GM19328 (cell line): Measurements from ENCODE around the gene EEFSEC.

Source experiments
- ATAC-seq: cut with Tn5 transposase; IDR thresholded peaks from one replicate; pipeline ENCODE4 v1.9.1; 2021; ENCODE audit warnings: mild to moderate bottlenecking, moderate library complexity; ENCODE audit not compliant: unreplicated experiment

The EEFSEC gene

DNA sequence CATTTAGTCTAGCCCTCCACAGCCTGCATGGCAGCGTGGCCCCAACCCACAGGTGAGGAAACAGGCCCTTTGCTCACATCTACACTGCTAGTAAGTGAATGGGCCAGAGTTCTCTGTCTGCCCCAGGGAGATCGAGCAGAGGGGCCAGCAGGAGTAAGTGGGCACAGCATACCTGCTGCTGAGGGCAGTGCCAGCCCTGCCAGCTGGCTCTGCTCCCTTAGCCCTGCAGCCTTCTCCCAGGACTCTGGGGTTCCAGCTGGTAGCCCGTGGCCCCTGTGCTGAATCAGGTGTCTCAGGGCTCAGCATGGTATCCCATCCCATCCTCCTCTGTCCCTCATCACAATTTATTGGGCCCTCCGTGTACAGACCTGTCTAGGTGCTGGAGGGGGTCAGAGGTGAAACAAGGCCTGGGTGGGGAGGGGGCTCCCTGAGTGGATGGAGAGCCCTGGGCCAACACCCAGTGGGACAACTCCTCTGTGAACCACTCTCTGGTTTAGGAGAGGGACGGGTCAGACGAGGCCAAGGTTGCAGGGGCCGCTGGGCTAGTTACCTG, 211.6 kb downstream of the EEFSEC start:
- ATAC-seq = no peak

DNA sequence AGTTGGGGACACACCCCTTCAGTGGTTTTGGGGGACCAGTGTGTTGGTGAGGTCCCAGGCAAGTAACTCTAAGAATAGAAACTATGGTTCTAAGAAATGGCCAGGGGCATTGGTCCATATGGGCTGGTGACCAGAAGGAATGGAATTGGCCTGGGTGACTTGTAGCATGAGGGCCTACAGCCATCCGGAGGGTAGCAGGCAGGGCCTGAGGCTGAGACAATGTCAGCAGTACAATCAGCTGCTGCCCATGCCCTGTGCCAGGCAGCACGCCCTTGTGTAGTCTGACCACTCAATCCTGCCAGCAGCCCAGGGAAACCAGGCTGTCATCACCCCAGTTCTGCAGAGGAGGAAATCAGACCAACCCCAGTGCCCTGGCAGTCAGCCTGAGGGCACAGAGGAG, 212.9 kb downstream of the EEFSEC start:
- no peak for ATAC-seq

DNA sequence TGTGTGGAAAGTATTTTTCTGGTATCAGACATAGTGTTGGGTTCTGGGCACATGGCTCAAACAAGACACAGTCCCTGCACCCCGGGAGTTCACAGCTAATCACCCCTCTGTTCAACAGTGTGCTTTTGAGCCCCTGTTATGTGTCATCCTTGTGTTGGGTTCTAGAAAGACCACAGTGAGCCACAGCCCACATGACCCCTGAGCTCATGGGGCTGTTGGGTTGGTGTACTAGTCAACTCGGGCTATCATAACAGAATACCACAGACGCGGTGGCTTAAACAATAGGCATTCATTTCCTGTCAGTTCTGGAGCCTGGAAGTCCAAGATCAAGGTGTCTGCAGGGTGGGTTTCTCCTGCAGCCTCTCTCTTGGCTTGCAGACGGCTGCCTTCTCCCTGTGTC, 213.4 kb downstream of the EEFSEC start:
- ATAC-seq = no peak

DNA sequence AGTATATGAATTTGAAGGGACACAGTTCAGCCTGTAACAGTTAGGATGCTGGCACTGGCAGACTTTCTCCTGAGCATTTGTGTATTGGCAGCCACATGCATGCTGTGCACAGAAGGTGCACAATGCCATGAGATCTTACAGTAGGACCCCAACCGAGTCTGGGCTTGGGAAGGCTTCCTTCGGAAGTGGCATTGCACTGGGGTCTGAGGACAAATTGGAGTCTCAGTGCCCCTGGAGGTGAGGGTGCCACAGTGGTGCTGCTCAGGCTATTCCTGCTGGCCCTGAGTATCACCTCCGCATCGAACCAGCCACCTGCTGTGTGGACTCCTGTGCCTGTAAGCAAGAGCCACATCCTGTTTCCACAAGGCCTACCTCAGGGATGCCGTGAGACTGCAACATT, 213.9 kb downstream of the EEFSEC start:
- no peak for ATAC-seq

DNA sequence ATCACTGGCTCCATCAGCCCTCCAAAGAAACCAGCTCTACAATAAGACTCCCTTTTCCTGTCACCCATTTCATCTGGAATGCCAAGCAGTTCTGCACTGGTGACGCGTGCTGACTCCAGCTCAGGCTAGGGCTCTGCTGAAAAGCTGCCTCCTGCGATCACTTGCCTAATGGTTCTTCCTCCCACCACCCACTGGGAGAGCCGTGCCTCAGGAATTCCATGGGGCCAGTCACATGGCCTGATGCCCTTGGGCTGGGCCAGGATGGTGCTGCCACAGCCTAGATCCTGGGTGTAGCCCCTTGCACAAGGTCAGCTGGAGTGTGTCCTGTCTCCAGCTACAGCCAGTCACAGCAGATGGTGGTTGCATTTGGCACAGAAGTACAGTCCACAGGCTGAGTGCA, 214.5 kb downstream of the EEFSEC start:
- ATAC-seq = no peak

DNA sequence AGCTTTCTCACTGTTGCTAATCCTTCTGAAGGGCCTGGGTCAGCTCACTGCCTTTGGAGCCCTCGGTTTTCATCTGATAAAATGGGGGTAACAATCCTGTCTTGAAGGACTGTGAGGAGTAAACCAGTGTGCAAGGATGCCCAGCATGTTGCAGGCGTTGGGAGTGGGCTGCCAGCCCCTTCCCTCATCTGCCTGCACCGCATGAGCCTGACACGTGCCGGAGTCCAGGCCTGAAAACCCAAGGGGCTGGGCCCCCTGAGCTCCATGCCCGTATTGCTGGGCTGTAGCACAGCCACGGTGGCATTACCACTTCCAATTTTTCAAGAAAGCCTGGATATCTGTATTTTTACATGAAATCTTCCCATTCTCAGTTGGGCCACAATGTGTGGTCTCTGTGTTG, 215.3 kb downstream of the EEFSEC start:
- ATAC-seq = no peak

DNA sequence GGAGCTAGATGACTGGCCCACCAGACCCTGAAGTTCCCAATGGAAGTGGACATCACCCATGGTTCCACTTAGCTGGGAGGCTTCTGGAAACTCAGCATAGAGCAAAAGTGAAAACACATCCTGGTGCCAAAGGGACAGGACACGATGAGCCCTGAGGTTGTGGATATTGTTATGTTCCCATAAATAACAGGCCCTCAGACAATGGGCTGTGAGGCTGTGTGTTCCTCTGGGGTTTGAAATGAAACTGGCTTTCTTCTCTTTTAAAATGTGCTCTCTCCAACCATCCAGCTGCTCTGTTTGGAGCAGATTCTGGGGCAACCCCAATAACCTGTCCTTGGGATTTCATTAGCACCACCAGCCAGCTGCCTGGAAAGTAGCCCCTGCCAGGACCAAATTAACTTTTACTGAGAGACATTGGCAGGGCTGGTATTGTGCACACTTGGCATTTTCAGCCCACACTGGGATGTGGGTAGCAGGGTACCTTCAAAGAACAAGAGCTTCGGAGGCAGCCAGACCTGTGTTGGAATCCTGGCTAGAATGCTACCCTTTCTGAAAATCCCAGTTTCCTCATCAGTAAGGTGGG, 215.9 kb downstream of the EEFSEC start:
- ATAC-seq = no peak

DNA sequence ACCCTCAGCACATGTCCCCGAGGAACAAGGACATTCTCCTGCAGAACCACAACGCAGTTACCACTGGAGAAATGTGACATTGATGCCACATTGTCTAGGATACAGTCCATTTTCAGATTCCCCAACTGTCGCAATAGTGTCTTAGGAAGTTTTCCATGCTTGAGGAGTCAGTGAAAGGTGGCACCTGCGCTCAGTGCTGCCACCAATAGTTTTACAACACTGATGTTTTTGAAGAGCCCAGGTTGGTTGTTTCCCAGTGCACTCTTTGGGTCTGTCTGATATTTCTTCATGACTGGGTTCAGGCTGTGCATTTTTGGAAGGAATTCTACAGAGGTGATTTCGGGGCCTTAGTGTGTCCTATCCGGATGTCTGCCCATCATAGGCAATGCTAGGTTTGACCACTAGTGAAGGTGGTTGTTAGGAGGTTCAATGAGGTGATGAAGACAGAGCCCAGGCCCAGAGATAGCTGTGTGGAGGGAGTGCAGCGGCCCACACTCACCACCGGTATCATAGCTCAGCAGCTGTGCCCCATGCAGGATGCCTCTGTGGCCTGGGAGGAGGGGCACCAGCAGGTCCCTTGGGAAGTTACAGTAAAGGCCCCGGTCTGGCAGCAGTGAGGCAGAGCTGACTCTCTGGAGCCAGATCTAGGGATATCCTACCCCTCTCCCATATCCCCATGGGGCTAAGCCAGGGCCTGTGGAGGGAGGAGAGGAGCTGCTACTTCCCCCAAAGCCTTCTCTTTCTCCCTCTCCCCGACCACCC, 216.8 kb downstream of the EEFSEC start:
- ATAC-seq = no peak

DNA sequence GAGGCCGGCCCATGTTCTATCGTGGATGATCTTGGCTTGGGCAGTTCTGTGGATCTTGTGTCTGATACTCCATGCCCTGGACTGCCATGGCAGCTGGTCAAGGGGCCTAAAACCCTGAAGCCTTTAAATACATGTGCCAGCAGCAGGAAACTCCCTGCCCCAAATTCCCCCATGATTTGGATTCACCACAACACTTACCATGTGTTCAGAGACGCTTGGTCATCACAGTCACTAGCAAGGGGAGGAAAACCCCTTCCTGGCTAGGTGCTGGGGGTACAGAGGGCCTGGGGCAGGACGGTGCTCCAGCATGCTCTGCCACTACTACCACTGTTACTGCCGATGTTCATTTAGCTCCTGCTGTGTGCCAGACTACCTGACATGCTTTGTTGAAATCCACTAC, 219.0 kb downstream of the EEFSEC start:
- ATAC-seq = no peak

DNA sequence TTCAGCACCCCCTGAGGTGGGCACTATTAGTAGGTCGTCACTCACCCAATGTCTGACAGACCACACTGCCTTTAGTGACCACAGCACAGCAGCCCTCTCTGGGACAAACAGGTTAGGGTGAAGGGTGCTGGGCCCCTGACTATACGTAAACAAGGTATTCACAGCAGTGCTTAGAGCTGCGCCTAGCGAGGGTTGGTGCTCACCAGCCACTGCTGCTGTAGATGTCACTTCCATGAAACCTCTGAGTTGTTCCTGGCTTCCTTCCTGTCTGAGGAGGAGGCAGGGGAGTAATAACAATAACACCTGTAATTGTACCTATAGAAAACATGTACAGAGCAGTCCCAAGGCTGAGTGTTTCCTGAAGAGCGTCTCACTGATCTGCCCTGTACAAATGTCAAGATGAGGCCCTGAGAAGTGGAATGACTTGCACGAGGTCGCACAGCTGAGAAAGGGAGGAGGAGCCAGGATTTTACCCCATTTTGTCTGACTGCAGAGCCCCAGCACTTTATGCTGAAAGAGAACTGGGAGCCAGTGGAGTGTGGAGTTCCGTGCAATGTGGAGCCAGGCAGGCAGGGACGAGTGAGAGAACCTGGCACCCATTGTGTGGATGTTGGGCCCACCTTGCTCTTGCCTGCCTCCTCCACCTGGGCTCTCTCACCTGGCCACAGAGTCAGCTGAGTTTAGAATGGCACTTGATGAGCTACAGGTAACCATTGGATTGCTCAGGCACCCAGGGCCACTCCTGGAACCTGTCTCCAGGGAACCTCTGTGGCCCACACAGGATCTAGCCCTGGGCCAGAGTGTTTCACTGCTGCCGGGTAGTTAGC, 219.6 kb downstream of the EEFSEC start:
- ATAC-seq = no peak

DNA sequence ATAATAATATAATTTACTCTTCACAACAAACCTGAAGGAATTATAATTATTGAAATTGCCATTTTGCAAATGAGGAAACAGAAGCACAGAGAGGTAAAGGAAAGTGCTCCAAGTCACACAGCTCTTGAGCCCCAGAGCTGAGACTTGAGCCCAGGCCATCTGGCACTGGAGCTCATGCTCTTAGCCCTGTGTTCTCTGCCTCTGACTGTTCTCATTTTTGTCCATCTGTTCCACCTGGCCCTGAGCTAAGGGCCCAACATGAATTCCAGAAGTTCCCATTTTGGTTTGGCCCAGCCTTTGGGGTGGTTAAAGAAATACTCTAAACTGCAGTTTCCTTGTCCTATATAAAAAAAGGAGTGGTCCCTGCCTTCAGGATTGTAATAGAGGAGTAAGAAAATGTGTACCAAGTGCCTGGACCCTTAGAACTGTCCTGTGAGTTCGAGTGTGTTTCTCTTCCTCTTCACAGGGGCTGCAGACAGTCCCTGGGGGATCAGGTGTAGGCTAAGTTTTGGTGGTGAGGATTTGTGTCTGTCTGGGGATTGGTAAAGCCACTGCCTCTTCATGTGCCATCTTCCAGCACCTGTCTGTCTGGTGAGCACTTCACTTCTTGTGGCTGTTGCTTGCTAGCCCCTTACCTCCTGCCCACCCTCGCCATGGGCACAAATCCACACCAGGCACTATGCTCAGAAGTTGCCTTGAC, 221.6 kb downstream of the EEFSEC start:
- no peak for ATAC-seq

DNA sequence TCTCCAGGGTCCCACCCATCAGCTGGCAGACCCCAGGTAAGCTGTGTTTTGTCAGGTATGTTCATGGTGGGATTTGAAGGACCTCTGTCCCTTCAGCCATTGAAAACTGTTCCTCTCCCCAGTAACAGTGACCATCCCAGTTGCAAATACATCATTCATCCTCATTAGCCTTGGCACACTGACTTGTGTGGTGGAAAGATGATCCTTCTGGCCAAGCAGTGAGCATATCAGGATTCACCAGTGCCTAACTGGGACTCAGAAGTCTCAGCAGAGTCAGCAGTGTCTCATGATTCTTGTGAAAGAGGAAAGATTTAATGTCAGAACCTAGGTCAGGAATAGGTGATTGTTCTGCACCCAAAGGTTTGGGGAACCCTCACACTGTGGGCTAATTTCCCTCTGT, 223.2 kb downstream of the EEFSEC start:
- ATAC-seq = no peak

DNA sequence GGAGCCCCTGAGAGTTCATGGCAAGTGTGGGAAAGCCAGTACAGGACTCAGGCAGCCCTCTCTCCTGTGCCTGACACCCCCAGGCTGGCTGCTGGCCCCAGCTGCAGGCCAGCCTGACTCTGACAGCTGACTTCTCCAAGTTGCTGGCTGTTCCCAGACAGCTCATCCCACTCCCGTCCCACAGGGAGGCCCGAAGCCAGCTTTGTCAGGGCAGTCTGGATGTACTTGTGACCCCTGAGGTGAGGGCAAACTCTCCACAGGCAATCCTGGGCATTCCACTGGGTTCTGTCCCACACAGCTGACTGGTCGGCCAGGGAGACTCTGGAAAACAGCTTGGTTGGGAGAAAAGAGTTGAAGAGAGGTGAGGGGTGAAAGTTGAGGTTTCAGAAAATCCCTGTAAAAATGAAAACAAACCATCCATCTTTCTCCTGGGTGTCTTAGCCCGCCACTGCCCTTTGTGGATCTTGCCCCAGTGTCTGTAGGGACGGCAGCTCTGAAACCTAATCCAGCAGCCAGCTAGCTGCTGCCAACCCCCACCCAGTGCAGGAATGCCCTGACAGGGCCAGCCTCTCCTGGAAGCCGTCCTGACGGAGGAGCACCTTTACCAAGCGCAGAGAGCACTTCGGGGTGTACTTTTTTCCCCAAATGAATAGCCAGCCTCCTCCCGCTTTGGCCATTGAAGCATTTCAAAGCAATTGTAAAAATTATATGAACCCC, 225.5 kb downstream of the EEFSEC start:
- no peak for ATAC-seq

DNA sequence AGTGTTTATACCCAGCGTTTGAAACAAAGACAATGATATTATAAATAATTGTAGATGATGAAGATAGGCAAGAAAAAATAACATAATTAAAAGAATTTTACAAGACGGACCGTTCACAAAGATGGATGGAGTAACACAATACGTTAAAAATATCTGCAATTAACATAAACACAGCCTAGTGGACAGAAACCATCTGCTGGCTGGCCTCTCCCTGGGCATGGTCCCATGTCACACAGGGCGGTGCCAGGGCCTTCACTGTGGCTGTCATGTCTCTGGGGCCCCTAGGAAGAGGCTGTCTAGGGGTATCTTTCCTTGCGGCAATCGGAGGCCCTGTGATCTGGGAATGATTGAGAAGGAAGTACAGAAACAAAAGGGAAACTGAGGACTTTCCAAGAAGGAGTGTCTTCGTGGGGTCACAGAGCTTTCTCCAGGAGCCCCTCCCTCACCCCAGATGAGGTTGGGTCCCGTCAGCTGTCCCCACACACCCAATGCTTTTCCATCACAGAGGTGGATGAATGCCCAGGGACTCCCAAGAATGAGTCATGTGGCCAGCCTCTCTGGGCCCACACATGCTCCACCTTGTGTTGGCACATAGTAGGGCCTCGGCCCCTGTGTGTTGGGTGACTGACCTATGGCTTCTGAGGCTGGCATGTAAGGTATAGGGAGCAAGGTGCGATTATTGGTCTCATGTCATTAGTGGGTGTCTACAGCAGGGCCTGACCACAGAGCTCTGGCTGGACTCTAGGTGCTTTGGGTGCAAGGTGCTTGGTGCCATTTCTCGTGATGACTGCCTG, 226.3 kb downstream of the EEFSEC start:
- no peak for ATAC-seq

DNA sequence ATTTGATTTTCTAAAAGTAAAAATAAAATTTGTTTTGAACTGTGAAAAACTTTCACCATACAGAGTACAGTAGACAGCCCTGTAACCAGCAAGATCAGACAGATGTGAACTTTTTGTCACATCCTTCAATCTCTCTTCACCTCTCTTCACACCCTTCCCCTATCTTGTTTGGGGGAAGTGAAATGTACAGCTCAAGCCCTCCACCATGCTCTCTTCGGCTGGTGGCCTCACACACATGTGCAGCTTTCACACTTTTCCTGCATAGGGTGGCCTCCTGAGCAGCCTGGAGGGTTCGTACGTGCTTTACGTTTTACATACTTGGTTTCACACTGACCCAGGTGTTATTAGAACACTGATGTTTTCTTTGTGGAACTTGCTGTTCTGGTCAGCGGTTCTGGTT, 227.0 kb downstream of the EEFSEC start:
- ATAC-seq = no peak

DNA sequence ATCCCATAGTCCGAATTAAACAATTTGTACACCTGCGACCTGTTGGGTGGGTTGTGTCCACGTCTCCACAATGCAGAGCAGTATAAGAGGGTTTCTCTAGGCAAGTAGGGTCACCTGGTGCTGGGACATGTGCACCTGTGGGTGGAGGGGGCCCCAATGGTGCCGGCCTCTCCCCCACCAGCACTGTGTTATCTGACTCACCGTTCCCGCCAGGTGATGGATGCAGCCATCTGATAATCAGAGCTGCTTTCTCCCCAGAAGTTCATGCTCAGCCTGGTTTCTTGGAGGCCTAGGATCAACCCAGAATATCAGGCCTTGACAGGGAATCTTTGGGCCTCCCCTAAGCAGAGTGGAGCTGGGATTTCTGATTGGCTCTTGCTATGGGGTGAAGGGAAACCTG, 227.4 kb downstream of the EEFSEC start:
- no peak for ATAC-seq

DNA sequence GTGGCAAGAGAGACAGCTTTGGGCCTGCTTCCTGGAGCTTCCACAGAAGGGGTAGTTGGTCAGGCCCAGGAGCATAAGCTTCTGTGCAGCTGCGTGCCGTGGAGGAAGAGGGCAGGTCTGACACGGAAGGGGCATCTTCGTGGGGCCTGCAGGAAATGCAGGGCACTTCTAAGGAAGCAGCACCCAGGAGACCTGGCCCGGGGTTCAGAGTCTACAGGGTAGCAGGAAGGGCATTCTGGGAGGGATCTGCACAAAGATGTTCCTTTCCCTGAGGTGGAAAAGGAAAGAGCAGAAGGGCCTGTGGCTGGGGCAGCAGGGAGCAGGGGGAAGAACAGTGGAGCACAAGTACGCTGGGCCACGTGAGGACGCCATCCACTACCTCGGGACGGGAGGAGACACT, 228.3 kb downstream of the EEFSEC start:
- ATAC-seq = no peak

DNA sequence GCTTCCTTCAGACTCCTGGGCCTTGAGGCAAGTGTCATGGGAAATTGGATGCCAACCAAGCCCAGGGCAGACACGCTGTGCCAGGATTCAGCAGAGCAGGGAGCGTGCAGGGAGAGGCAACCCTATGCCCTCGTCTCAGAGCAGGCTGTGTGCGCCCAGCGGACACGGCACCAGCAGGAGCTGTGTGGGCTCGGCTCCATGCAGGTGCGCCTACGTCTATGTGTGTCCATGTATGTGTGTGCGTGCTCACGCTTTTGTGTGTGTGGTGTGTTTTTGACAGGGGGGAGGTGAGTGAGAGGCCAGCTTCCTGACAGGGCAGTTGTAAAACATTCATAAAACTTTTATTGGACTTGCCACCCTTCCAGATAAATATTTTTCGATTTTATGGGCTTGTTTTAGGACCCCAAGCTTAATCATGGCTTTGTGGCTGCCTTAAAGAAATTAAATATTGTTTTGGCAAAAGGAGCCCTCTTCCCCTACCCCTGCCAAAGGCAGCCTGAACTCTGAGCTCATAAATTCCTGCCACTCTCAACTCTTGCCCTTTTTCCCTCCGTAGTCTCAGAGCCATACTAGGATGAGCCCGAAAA, 229.0 kb downstream of the EEFSEC start:
- no peak for ATAC-seq
